ENCODE results near the gene DUS2.

DUS2 gene

DNA sequence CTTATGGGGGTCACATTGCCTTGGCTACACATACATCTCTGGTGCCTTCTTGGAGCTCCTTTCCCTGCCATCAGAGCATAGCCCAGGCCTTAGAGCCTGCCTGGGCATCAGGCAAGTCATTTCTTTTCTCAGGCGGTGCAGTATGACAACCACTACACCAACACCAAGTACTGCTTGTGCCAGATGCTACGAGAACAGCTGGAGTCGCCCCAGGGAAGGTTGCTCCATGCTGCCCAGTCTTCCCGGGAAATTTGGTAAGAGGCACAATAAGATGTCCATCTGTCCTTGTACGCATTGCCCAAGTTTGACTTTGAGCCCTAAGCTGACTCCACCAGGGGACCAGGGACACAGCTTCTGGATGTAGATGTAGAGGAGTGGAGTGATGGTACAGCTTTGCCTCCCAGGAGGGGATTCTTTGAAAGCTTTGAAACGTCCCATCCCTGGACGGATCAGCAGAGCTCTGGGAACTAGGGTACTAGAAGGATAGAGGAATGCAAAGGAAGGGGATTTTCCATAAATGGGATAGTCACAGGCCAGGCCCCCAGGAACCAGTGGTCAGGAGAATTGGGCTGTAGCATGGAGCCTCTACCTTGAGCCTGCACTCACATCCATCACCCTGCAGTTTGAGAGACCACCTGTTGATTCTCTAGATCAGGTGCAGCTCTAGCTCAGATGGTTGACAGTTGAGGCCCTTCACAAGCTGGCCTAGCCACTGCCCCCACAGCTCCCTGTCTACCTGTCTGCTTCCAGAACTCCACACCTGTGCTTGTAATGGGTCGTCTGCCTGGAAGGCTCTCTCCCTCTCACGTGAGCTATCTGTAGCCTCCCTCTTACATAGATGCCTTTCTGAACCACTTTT lies 51.0 kb downstream of the DUS2 start:
- Histone ChIP-seq H3K27ac (ENCODE audit: low read length) (no peak overlapping the region), H3K27me3 (ENCODE audit: insufficient read depth, low read length) (no peaks in the 10 kb centered on the region), H3K9me3 (ENCODE audit: insufficient read depth, low read depth, low read length) (no peaks in the 10 kb centered on the region), H3K9ac (ENCODE audit: low read depth, low read length) (no peak overlapping the region), H3K4me1 (ENCODE audit: insufficient read depth, low read length) (no peaks in the 10 kb centered on the region), H3K4me3 (ENCODE audit: low read length) (no peak overlapping the region), H3K36me3 (ENCODE audit: insufficient read depth, low read depth, low read length) (peaks cover 80% of the 10 kb centered on the region)

DNA sequence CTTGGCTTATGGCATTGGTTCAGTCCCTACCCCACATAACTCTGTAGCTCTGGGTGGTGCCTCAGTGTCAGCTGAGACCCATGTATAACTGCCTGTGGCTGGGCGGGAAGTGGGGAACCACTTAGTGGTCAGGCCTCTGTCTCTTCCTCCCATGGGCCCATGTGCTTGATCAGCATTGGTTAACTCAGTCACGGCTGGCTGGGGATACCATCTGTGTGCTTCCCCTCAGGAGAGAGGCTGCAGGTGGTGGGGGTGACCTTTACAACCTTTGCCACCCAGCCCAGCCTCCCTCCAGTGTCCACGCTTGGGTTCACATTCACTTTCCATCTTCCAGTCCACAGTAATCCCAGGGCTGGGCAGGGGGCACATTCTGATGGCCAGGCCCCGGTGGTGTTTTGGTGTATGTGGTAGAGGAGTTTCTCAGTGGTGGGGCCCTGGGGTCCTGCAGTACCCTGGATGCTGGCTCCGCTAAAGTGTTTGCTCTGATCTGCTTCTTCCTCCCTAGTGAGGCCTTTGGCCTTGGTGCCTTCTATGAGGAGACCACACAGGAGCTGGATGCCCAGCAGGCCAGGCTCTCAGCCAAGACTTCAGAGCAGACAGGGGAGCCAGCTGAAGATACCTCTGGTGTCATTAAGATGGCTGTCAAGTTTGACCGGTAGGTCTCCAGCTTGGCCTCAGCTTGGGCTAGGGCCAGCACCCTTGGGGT lies 51.9 kb downstream of the DUS2 start:
- Histone ChIP-seq H3K4me3 (ENCODE audit: low read length) (no peak overlapping the region), H3K9ac (ENCODE audit: low read depth, low read length) (no peak overlapping the region), H3K36me3 (ENCODE audit: insufficient read depth, low read depth, low read length) (peaks cover 81% of the 10 kb centered on the region), H3K27me3 (ENCODE audit: insufficient read depth, low read length) (no peaks in the 10 kb centered on the region), H3K27ac (ENCODE audit: low read length) (no peak overlapping the region), H3K9me3 (ENCODE audit: insufficient read depth, low read depth, low read length) (no peaks in the 10 kb centered on the region), H3K4me1 (ENCODE audit: insufficient read depth, low read length) (no peaks in the 10 kb centered on the region)

DNA sequence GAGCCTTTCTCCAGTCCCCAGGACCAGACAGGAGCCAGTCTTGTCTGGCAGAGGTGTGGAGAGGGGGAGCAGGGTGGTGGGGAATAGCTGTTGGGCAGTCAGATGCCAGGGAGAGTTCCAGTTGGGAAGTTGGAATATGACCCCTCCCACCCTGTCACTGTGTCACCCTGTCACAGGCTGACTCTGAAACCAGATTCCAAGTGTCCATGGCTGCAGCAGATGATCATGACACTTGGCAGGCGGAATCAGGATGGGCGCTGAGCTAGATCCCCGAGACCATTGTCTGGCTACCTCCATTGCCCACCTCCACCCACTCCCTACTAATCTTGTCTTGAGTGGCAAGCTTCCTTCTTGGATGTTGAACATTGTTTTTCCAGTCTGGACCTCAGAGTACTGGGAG lies 52.9 kb downstream of the DUS2 start:
- Histone ChIP-seq H3K4me3 (ENCODE audit: low read length) (no peak overlapping the region), H3K27me3 (ENCODE audit: insufficient read depth, low read length) (no peaks in the 10 kb centered on the region), H3K9ac (ENCODE audit: low read depth, low read length) (no peak overlapping the region), H3K27ac (ENCODE audit: low read length) (no peak overlapping the region), H3K9me3 (ENCODE audit: insufficient read depth, low read depth, low read length) (no peaks in the 10 kb centered on the region), H3K4me1 (ENCODE audit: insufficient read depth, low read length) (no peaks in the 10 kb centered on the region), H3K36me3 (ENCODE audit: insufficient read depth, low read depth, low read length) (peaks cover 72% of the 10 kb centered on the region)

DNA sequence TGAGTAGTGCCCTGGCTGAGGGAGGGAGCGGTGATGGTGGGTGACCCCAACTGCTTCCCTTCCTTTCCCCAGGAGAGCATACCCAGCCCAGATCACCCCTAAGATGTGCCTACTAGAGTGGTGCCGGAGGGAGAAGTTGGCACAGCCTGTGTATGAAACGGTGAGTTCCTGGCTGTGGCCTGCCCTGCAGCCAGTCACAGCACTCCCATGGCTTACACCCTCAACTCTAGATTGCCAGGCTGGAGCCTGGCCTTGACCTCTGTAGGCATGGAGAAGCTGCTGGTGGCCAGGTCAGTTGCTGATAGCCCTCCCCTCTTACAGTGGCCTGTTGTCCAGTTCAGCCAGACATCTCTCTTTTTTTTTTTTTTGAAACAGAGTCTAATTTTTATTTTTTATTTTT lies 53.5 kb downstream of the DUS2 start:
- peaks cover 66% of the 10 kb centered on the region for H3K36me3 ChIP-seq (ENCODE audit: insufficient read depth, low read depth, low read length)
- H3K9me3 ChIP-seq (ENCODE audit: insufficient read depth, low read depth, low read length), result no peaks in the 10 kb centered on the region
- no peak overlapping the region for H3K27ac ChIP-seq (ENCODE audit: low read length)
- no peaks in the 10 kb centered on the region for H3K27me3 ChIP-seq (ENCODE audit: insufficient read depth, low read length)
- H3K4me3 ChIP-seq (ENCODE audit: low read length), result no peak overlapping the region
- H3K4me1 ChIP-seq (ENCODE audit: insufficient read depth, low read length), result no peaks in the 10 kb centered on the region
- H3K9ac ChIP-seq (ENCODE audit: low read depth, low read length), result no peak overlapping the region

DNA sequence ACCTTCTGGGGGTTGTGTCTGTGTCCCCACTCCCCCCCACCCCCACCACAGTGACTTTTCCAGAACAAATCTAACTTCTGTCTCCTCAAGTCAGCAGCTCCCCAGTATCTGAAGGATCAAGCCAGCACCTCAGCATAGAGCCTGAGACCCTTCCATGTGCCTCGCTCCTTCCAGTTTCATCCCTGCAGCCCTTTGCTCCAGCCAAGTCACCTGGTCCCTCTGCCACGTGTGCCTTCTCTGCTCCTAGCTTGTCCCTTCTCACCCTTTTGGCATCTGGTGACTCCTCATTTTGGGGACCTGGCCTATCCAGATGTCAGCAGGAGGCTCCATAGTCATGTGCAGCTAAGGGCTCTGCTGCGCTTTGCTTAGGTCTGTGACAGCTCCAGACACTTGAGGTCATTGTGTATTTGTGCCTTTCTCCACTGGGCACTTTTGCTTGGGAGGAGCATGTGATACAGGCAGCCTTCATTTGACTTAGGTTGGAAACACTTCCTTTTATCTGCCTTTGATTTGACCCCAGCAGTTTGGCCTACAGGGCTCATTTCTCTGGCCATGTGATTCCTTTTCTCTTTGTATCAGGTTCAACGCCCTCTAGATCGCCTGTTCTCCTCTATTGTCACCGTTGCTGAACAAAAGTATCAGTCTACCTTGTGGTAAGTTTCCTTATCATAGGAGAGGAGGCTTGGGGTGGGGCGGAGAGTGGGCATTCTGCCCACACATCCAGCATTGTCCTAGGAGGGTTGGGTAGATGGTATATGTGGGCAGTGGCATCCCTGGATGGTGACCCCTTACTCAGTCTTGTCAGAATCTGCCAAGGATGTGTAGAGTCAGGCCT lies 55.0 kb downstream of the DUS2 start:
- Histone ChIP-seq H3K9me3 (ENCODE audit: insufficient read depth, low read depth, low read length) (no peaks in the 10 kb centered on the region), H3K4me3 (ENCODE audit: low read length) (no peak overlapping the region), H3K36me3 (ENCODE audit: insufficient read depth, low read depth, low read length) (peaks cover 51% of the 10 kb centered on the region), H3K27ac (ENCODE audit: low read length) (no peak overlapping the region), H3K9ac (ENCODE audit: low read depth, low read length) (no peak overlapping the region), H3K27me3 (ENCODE audit: insufficient read depth, low read length) (no peaks in the 10 kb centered on the region), H3K4me1 (ENCODE audit: insufficient read depth, low read length) (no peaks in the 10 kb centered on the region)

DNA sequence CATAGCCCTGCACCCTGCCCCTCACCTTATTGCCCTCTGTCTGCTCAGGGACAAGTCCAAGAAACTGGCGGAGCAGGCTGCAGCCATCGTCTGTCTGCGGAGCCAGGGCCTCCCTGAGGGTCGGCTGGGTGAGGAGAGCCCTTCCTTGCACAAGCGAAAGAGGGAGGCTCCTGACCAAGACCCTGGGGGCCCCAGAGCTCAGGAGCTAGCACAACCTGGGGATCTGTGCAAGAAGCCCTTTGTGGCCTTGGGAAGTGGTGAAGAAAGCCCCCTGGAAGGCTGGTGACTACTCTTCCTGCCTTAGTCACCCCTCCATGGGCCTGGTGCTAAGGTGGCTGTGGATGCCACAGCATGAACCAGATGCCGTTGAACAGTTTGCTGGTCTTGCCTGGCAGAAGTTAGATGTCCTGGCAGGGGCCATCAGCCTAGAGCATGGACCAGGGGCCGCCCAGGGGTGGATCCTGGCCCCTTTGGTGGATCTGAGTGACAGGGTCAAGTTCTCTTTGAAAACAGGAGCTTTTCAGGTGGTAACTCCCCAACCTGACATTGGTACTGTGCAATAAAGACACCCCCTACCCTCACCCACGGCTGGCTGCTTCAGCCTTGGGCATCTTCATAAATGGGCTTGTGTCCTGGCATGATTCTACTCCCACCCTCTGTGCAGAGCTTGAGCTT lies 55.8 kb downstream of the DUS2 start:
- no peak overlapping the region for H3K27ac ChIP-seq (ENCODE audit: low read length)
- H3K36me3 ChIP-seq (ENCODE audit: insufficient read depth, low read depth, low read length), result peaks cover 47% of the 10 kb centered on the region
- no peak overlapping the region for H3K4me3 ChIP-seq (ENCODE audit: low read length)
- H3K4me1 ChIP-seq (ENCODE audit: insufficient read depth, low read length), result peaks cover 6% of the 10 kb centered on the region; the same call in 1 of the 2 replicates
- H3K27me3 ChIP-seq (ENCODE audit: insufficient read depth, low read length), result no peaks in the 10 kb centered on the region
- no peaks in the 10 kb centered on the region for H3K9me3 ChIP-seq (ENCODE audit: insufficient read depth, low read depth, low read length)
- no peak overlapping the region for H3K9ac ChIP-seq (ENCODE audit: low read depth, low read length)

DNA sequence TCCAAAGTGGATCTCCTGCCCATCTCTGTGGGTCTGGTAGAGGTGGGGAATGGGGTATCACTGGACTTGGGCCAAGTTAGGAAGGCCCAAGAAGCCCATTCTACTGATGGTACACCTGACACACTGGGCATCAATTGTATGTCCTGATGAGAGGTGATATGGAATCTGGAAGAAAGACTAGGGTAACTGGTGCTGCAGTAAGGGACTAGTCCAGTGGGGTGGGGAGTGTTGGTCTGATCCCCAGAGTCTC lies 56.2 kb downstream of the DUS2 start:
- Histone ChIP-seq H3K36me3 (ENCODE audit: insufficient read depth, low read depth, low read length) (peaks cover 43% of the 10 kb centered on the region), H3K9me3 (ENCODE audit: insufficient read depth, low read depth, low read length) (no peaks in the 10 kb centered on the region), H3K4me1 (ENCODE audit: insufficient read depth, low read length) (peaks cover 7% of the 10 kb centered on the region; the same call in 1 of the 2 replicates), H3K4me3 (ENCODE audit: low read length) (no peak overlapping the region), H3K27me3 (ENCODE audit: insufficient read depth, low read length) (no peaks in the 10 kb centered on the region), H3K27ac (ENCODE audit: low read length) (no peak overlapping the region), H3K9ac (ENCODE audit: low read depth, low read length) (no peak overlapping the region)

DNA sequence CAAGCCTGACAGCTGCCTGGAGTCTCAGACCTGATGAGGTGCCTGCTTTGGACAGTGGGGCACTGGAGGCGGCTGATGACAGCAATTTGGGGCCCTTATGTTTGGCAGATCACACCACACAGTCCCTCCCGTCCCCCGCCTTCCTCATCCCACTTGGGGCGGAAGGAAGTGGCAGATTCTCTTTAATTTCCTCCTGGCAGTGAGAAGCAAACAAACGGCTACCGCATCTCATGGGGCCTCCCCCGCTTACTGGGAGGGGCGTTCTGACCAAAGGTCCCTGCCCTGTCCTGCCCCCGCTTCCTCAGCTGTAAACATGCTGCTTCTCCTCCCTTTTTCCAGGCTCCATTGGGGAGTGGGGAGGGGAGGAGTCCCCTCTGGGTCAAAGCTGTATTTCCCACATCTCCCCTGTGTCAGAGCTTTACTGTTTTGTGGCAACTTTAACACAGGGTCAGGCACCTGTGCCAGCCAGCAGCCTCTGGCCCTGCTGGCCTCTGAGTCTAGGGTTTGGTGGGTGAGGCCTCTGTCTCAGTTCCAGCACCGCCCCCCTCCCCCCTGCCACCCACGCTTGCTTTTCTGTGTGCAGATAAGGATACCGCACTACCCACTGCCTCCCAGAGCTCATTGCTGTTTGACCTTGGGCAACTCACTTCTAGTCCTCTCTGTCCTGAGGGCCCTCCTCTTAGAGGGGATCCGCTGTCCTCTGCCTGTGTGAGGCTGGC lies 56.7 kb downstream of the DUS2 start:
- Histone ChIP-seq H3K36me3 (ENCODE audit: insufficient read depth, low read depth, low read length) (peaks cover 38% of the 10 kb centered on the region), H3K27me3 (ENCODE audit: insufficient read depth, low read length) (no peaks in the 10 kb centered on the region), H3K9ac (ENCODE audit: low read depth, low read length) (no peak overlapping the region), H3K9me3 (ENCODE audit: insufficient read depth, low read depth, low read length) (no peaks in the 10 kb centered on the region), H3K27ac (ENCODE audit: low read length) (no peak overlapping the region), H3K4me1 (ENCODE audit: insufficient read depth, low read length) (peaks cover 7% of the 10 kb centered on the region; the same call in 1 of the 2 replicates), H3K4me3 (ENCODE audit: low read length) (no peak overlapping the region)

DNA sequence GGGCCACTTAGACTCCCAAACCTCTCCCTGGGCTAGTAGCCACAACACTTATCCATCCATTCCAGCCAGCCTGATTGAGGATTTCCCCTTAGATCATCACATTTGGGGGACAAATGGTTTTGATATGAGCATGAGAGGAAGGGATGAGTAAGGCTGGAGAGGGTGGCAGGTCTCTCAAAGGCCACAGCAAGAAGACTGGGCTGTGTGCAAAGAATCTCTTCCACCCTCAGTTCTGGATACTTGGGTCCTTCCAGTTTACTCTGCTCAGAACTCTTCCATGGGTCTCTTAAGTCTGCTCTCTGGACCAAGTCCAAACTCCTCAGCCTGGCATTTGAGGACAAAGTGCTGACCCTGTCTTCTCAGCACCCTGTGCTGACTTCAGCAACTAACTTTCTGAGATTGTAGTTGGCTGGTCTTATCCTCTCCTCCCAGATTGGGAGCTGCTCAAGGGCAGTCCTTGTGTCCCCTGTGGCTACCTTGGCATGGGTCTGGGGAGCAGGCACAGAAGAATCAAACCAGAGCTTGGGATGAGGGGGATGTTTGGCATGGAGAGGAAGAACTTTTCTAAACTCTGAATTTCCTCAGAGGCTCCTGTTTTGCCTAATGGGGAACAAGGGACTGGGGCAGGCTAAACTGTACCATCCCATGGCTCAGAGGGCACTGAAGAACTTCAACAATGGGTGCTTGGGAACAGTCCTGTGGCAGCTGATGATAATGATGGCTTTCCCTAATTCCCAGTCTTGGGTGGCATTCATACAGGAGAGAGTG lies 59.0 kb downstream of the DUS2 start:
- peaks cover 11% of the 10 kb centered on the region; the same call in 1 of the 2 replicates for H3K4me1 ChIP-seq (ENCODE audit: insufficient read depth, low read length)
- H3K9me3 ChIP-seq (ENCODE audit: insufficient read depth, low read depth, low read length), result no peaks in the 10 kb centered on the region
- no peak overlapping the region for H3K4me3 ChIP-seq (ENCODE audit: low read length)
- no peak overlapping the region for H3K9ac ChIP-seq (ENCODE audit: low read depth, low read length)
- peaks cover 19% of the 10 kb centered on the region for H3K36me3 ChIP-seq (ENCODE audit: insufficient read depth, low read depth, low read length)
- H3K27ac ChIP-seq (ENCODE audit: low read length), result no peak overlapping the region
- no peaks in the 10 kb centered on the region for H3K27me3 ChIP-seq (ENCODE audit: insufficient read depth, low read length)

DNA sequence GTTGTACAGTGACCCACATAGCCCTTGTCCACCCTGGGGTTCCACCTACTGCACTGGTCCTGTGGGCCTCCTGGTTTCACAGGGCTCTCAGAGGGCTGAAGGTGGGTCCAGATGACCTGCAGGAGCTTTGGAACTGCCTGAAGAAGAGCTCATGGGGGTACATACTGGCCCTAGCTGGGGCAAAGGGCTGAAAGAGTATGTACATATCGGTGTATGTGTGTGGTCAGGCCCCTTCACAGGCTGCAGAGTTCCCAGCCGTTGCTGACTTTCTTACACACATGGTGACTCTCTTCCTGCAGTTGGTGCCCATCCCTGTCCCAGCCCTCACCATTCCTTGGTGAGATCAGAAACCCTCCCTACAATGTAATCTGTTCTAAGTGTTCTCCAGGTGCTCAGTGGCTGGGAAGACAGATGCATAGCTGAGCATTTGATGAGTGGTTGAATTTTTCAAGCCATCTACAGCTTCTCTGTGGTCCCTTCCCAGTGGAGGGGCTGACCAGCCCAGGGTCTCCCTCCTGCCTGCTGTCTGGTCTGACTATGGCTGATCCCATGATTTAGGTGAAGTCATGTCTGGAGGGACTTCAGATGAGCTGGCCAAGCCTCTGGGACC lies 59.6 kb downstream of the DUS2 start:
- Histone ChIP-seq H3K4me1 (ENCODE audit: insufficient read depth, low read length) (peaks cover 12% of the 10 kb centered on the region; the same call in 1 of the 2 replicates), H3K9me3 (ENCODE audit: insufficient read depth, low read depth, low read length) (no peaks in the 10 kb centered on the region), H3K27me3 (ENCODE audit: insufficient read depth, low read length) (no peaks in the 10 kb centered on the region), H3K9ac (ENCODE audit: low read depth, low read length) (no peak overlapping the region; the same call in 1 of the 2 replicates), H3K36me3 (ENCODE audit: insufficient read depth, low read depth, low read length) (peaks cover 15% of the 10 kb centered on the region), H3K27ac (ENCODE audit: low read length) (no peak overlapping the region), H3K4me3 (ENCODE audit: low read length) (no peak overlapping the region)
